Measurements from ENCODE around the gene SPAG16.
A peak's percentile ranks its signal among the peaks of the same experiment; 100 is the strongest.

Gene SPAG16

DNA sequence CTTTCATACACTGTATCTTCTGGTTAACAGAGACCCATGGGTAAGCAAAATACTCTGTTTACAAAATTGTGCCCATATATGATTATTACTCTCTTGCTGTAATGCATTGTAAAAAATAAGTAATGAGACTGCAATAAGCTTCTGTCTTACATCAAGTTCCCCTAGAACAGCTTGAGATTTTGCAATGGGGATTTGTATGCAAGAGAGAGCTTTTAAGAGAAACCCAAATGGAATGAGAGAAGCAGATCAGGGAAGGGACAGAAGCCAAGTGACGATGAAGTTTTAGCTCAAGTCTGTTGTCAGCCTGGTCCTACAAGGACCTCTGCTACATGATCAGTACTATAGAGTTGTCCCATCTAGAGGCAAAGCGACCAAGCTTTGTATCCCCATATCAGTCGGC is 908.4 kb downstream of the SPAG16 start:
- H3K27ac ChIP-seq, result no peak overlapping the region
- no peak for DNase-seq
- no peaks in the 10 kb centered on the region for H3K9me3 ChIP-seq (ENCODE audit: severe bottlenecking)
- no peak overlapping the region for H3K4me3 ChIP-seq (ENCODE audit: low read depth, low read length)
- TF ChIP-seq, protein P1, sequence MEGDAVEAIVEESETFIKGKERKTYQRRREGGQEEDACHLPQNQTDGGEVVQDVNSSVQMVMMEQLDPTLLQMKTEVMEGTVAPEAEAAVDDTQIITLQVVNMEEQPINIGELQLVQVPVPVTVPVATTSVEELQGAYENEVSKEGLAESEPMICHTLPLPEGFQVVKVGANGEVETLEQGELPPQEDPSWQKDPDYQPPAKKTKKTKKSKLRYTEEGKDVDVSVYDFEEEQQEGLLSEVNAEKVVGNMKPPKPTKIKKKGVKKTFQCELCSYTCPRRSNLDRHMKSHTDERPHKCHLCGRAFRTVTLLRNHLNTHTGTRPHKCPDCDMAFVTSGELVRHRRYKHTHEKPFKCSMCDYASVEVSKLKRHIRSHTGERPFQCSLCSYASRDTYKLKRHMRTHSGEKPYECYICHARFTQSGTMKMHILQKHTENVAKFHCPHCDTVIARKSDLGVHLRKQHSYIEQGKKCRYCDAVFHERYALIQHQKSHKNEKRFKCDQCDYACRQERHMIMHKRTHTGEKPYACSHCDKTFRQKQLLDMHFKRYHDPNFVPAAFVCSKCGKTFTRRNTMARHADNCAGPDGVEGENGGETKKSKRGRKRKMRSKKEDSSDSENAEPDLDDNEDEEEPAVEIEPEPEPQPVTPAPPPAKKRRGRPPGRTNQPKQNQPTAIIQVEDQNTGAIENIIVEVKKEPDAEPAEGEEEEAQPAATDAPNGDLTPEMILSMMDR (IDR thresholded peaks at IDR 0.05; ENCODE audit: low read depth, low read length), result no peak
- no peaks in the 10 kb centered on the region for H3K27me3 ChIP-seq (ENCODE audit: insufficient read depth, low read depth, severe bottlenecking)
- no peaks in the 10 kb centered on the region for H3K36me3 ChIP-seq

DNA sequence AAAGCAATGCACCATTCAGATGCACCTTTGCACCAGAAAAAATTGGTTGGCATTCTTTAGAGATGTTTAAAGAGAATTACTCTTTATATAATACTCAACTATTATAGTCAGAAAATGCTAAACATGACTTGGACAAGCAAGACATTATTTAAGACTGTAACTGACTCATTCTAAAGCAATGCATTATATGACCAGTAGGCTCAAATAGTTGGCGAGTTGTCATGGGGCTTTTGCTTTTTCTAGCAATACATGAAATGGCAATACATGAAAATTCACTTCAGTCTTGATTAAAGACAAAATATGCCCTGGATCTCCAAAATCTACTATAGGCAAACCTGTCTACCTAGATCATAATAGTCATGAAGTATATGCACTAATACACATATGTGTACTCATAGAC is 909.7 kb downstream of the SPAG16 start:
- no peak overlapping the region for H3K27ac ChIP-seq
- no peaks in the 10 kb centered on the region for H3K36me3 ChIP-seq
- no peaks in the 10 kb centered on the region for H3K27me3 ChIP-seq (ENCODE audit: insufficient read depth, low read depth, severe bottlenecking)
- TF ChIP-seq, protein P1 (IDR thresholded peaks at IDR 0.05; ENCODE audit: low read depth, low read length), result no peak
- DNase-seq, result no peak
- no peaks in the 10 kb centered on the region for H3K9me3 ChIP-seq (ENCODE audit: severe bottlenecking)
- H3K4me3 ChIP-seq (ENCODE audit: low read depth, low read length), result no peak overlapping the region

DNA sequence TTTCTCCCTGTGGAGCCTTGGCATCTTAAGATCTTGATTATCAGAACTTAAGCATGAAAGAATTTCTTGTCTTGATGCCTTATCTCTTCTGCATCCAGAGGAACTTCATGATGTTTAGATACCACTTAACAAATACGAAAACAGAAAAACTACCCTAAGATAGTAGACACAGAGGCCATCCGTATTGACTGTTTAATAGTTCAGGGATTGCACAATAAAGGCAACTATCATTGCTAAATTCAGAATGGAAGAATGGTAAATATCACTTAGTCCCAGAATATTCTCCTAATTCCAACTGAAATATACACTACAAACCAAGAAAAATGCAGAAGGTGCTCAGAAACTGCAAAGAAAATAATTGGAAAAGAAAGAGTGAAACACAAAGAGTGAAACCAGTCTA is 912.0 kb downstream of the SPAG16 start:
- no peaks in the 10 kb centered on the region for H3K9me3 ChIP-seq (ENCODE audit: severe bottlenecking)
- H3K27ac ChIP-seq, result no peak overlapping the region
- no peaks in the 10 kb centered on the region for H3K27me3 ChIP-seq (ENCODE audit: insufficient read depth, low read depth, severe bottlenecking)
- TF ChIP-seq, protein P1 (IDR thresholded peaks at IDR 0.05; ENCODE audit: low read depth, low read length), result no peak
- H3K36me3 ChIP-seq, result no peaks in the 10 kb centered on the region
- H3K4me3 ChIP-seq (ENCODE audit: low read depth, low read length), result no peak overlapping the region
- DNase-seq, result no peak

DNA sequence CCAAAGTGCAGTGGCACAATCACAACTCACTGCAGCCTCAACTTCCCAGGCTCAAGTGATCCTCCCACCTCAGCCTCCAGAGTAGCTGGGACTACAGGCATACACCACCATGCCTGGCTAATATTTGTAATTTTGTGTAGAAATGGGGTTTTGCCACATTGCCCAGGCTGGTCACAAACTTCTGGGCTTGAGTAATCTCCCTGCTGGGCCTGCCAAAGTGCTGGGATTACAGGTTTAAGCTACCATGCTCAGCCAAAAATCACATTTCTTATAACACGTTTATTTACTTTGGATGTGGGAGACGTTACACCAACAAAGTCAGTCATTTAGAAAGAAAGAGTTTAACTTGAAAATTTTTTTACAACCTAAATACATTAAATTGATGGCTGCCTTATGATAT is 917.6 kb downstream of the SPAG16 start:
- H3K27ac ChIP-seq, result no peak overlapping the region
- H3K4me3 ChIP-seq (ENCODE audit: low read depth, low read length), result no peak overlapping the region
- TF ChIP-seq, protein P1 (IDR thresholded peaks at IDR 0.05; ENCODE audit: low read depth, low read length), result no peak
- DNase-seq, result no peak
- no peaks in the 10 kb centered on the region for H3K9me3 ChIP-seq (ENCODE audit: severe bottlenecking)
- no peaks in the 10 kb centered on the region for H3K27me3 ChIP-seq (ENCODE audit: insufficient read depth, low read depth, severe bottlenecking)
- no peaks in the 10 kb centered on the region for H3K36me3 ChIP-seq

DNA sequence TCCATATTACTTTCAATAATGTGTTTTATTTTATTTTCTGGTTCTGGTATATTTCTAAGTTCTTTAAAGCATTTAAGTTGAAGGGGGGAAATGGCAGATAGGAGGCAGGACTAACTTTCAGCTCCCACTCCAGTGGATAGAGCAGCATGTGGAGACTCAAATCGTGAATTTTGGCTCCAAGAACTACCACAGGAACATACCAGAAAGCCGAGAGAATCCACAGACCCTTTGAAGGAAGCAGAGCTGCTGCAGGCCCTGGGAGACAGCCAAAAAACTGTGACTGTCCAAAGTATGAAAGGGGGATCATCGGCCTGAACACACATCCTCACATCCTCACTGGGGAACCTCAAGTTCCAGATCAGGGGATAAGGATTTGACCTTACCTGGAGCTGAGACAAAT is 919.0 kb downstream of the SPAG16 start:
- no peaks in the 10 kb centered on the region for H3K27me3 ChIP-seq (ENCODE audit: insufficient read depth, low read depth, severe bottlenecking)
- no peak for DNase-seq
- H3K9me3 ChIP-seq (ENCODE audit: severe bottlenecking), result no peaks in the 10 kb centered on the region
- TF ChIP-seq, protein P1 (IDR thresholded peaks at IDR 0.05; ENCODE audit: low read depth, low read length), result no peak
- no peak overlapping the region for H3K27ac ChIP-seq
- no peaks in the 10 kb centered on the region for H3K36me3 ChIP-seq
- no peak overlapping the region for H3K4me3 ChIP-seq (ENCODE audit: low read depth, low read length)

DNA sequence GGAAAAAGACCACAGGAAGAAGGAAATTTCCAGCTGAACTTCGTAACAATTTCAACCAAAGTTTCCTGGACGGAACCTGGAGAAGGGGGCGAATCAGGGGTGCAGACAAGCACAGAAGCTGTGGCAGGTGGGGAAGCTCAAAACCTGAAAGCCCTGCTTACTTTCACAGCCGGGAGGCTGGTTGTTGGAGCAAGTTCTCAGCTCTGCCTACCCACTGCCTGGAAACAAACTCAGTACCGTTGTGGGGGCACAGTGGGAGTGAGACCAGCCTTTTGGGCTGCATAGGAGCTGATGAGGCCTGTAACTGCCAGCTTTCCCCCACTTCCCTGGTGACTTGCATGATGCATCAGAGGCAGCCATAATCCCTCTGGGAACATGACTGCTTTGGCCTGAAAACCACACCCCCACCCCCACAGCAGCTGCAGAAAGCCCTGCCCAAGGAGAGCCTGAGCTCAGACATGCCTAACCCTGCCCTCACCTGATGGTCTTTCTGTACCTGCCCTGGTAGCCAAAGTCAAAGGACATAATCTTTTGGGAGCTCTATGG is 919.6 kb downstream of the SPAG16 start:
- DNase-seq, result peak; percentile 26
- H3K4me3 ChIP-seq (ENCODE audit: low read depth, low read length), result no peak overlapping the region
- no peaks in the 10 kb centered on the region for H3K36me3 ChIP-seq
- no peaks in the 10 kb centered on the region for H3K9me3 ChIP-seq (ENCODE audit: severe bottlenecking)
- no peak overlapping the region for H3K27ac ChIP-seq
- TF ChIP-seq, protein P1 (IDR thresholded peaks at IDR 0.05; ENCODE audit: low read depth, low read length), result no peak
- no peaks in the 10 kb centered on the region for H3K27me3 ChIP-seq (ENCODE audit: insufficient read depth, low read depth, severe bottlenecking)

All from WERI-Rb-1 (cell line).